ENCODE results near the gene ANOS1. TPM values are rescaled to one million over a fixed set of nuclear protein-coding genes. Genes with fewer than 3 reads are reported as not detected.

ANOS1 gene
- total RNA-seq, 1 experiment from 2014 or later: 0.22 TPM

- Histone ChIP-seq H4K20me1 (ENCODE audit: insufficient read depth) (no peaks in the 10 kb centered on the region), H3K27me3 (ENCODE audit: insufficient read depth, low read depth) (no peaks in the 10 kb centered on the region), H3K4me3 (no peak overlapping the region), H3K27ac (no peak overlapping the region), H3F3A (ENCODE audit: insufficient read depth, low read depth) (no peaks in the 10 kb centered on the region), H3K4me2 (no peak overlapping the region), H3K79me2 (ENCODE audit: low read depth) (no peaks in the 10 kb centered on the region), H3K4me1 (replicated peaks; ENCODE audit: insufficient read depth) (no peaks in the 10 kb centered on the region), H3K36me3 (ENCODE audit: low read depth) (no peaks in the 10 kb centered on the region), H3K9me3 (ENCODE audit: insufficient read depth, low read depth) (no peaks in the 10 kb centered on the region), H2AFZ (no peak overlapping the region), H3K9me2 (ENCODE audit: insufficient read depth) (no peaks in the 10 kb centered on the region)
- TF ChIP-seq CTCF (conservative IDR thresholded peaks at IDR 0.05) (no peak), EZH2 (IDR thresholded peaks at IDR 0.05; ENCODE audit: low read depth) (no peak)
- no TSS peak for BruUV-seq (replicated peaks)
- POLR2A ChIA-PET (ENCODE audit: unreplicated experiment): no interaction called here
- CTCF ChIA-PET: no interaction called here
- intact Hi-C loops (cut with micrococcal nuclease; ENCODE audit: unreplicated experiment): no loop called here
- DNase-seq: no peak
Measured at GRCh38 chrX:8484360-8484949, 247.5 kb downstream of the ANOS1 start.

Other genes with a start within 250 kb of the ANOS1 start
- not detected in 2 replicates for gene FAM9A, start 69.2 kb upstream of the ANOS1 start, total RNA-seq (2021)

Data from PC-9 (cell line).